GM18499 (cell line): ENCODE data around the gene DEFB132.
"Not testable (repeated sequence)": the region's sequence is repeated elsewhere in the genome, so short reads cannot be mapped to it uniquely, and the experiment has no call there.

Experiments used
- ATAC-seq: cut with Tn5 transposase; IDR thresholded peaks from one replicate; pipeline ENCODE4 v1.9.1; 2021; ENCODE audit warnings: moderate number of reproducible peaks; ENCODE audit not compliant: insufficient read depth, unreplicated experiment

Gene DEFB132

GRCh38 chr20:257419-257818 lies at the start of gene DEFB132:
Gene DEFB132, plus strand, starts transcription at chr20:257724. Its CDS starts 55 bp downstream, at chr20:257779.
- no peak for ATAC-seq

GRCh38 chr20:208942-209566 lies 48.5 kb upstream of the DEFB132 start:
- no peak for ATAC-seq

- no peak for ATAC-seq
Observed at GRCh38 chr20:210809-211502, 46.6 kb upstream of the DEFB132 start.

GRCh38 chr20:214383-214782 lies 43.1 kb upstream of the DEFB132 start:
- ATAC-seq, result no peak

- ATAC-seq, result no peak
Observed at GRCh38 chr20:215796-216195, 41.7 kb upstream of the DEFB132 start.

- no peak for ATAC-seq
Observed at GRCh38 chr20:217266-217665, 40.3 kb upstream of the DEFB132 start.

- no peak for ATAC-seq
Observed at GRCh38 chr20:219290-220115, 38.0 kb upstream of the DEFB132 start.

GRCh38 chr20:221258-221830 lies 36.2 kb upstream of the DEFB132 start:
- no peak for ATAC-seq

- not testable (repeated sequence) for ATAC-seq
Observed at GRCh38 chr20:225879-226278, 31.6 kb upstream of the DEFB132 start.

- no peak for ATAC-seq
Observed at GRCh38 chr20:226958-227357, 30.6 kb upstream of the DEFB132 start, which contains the start of gene DEFB129. Gene DEFB129, plus strand, starts transcription at chr20:227258. Its CDS starts 31 bp downstream, at chr20:227289.

- no peak for ATAC-seq
Observed at GRCh38 chr20:227439-228105, 30.0 kb upstream of the DEFB132 start.

- ATAC-seq, result no peak
Observed at GRCh38 chr20:235891-236290, 21.6 kb upstream of the DEFB132 start.

GRCh38 chr20:237489-237888 lies 20.0 kb upstream of the DEFB132 start:
- no peak for ATAC-seq

GRCh38 chr20:237929-238328 lies 19.6 kb upstream of the DEFB132 start:
- no peak for ATAC-seq

GRCh38 chr20:242905-243304 lies 14.6 kb upstream of the DEFB132 start:
- no peak for ATAC-seq

- ATAC-seq, result no peak
Observed at GRCh38 chr20:251354-251753, 6.2 kb upstream of the DEFB132 start.

- no peak for ATAC-seq
Observed at GRCh38 chr20:252801-253200, 4.7 kb upstream of the DEFB132 start.

GRCh38 chr20:253447-253846 lies 4.1 kb upstream of the DEFB132 start:
- not testable (repeated sequence) for ATAC-seq

GRCh38 chr20:258269-258858 lies 840 bp downstream of the DEFB132 start:
- ATAC-seq, result no peak

GRCh38 chr20:258963-259362 lies 1.4 kb downstream of the DEFB132 start:
- no peak for ATAC-seq
